ENCODE results near the gene FAAH. TPM values are rescaled to one million over a fixed set of nuclear protein-coding genes. Genes with fewer than 3 reads are reported as not detected.
A peak's percentile ranks its signal among the peaks of the same experiment; 100 is the strongest.

The FAAH gene
- total and polyA plus RNA-seq, 2 of the 13 experiments (the other 11 are each of a cell fraction or from before 2014, with no cell fraction given), result 5.4 to 11.0 TPM

DNA sequence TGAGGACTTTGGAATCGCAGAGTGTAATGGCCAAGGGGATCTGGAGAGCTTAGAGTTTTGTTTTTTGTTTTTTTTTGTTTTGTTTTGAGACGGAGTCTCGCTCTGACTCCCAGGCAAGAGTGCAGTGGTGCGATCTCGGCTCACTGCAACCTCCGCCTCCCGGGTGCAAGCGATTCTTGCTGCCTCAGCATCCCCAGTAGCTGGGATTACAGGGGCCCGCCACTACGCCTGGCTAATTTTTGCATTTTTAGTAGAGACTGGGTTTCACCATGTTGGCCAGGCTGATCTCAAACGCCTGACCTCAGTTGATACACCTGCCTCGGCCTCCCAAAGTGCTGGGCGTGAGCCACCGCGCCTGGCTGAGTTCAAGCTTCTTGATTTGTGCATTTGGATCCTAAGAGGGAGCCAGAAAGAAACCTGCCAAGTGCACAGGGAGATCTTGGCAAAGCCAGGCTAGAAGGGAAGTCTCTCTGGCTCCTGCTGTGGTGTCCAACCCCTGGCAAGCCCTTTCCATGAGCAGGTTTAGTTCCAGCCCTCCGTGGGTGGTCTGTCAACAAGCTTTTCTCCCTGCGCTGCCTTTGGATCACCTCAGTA is 852 bp downstream of the FAAH start:
- peaks cover 0 to 3% of the 10 kb centered on the region in 2 experiments; a peak in 2 of 5 replicates for H3K27me3 ChIP-seq (ENCODE audit: control insufficient read depth in 1 of 2, insufficient read depth in 2 of 2, low read length in 2 of 2)
- peak overlapping the region; percentile 64 for H3K9ac ChIP-seq (ENCODE audit: insufficient read depth, low read depth, low read length)
- POLR2A ChIA-PET, result interaction anchor here (1.4 kb wide), 1 partner anchor 7 kb away, joined by 3 read pairs; no protein-coding TSS in a partner anchor
- BruUV-seq (replicated peaks), result TSS peak; percentile 75
- H3K4me1 ChIP-seq (ENCODE audit: insufficient read depth, low read length), result peaks cover 29% of the 10 kb centered on the region
- TF ChIP-seq FOXA1 (IDR thresholded peaks at IDR 0.05) (no peak), FOXA1 (CRISPR knock-in tag; IDR thresholded peaks at IDR 0.05) (no peak), RNF2 (conservative IDR thresholded peaks at IDR 0.05; ENCODE audit: low read depth) (no peak), SP5 (CRISPR knock-in tag; IDR thresholded peaks at IDR 0.05; ENCODE audit: borderline replicate concordance, low read depth) (no peak), ZNF589 (CRISPR knock-in tag; conservative IDR thresholded peaks at IDR 0.05) (no peak), CSRNP2 (CRISPR knock-in tag; conservative IDR thresholded peaks at IDR 0.05; ENCODE audit: low read depth) (no peak), RFX3 (CRISPR knock-in tag; IDR thresholded peaks at IDR 0.05) (no peak), ZNF879 (CRISPR knock-in tag; IDR thresholded peaks at IDR 0.05) (no peak), EEA1 (CRISPR knock-in tag; IDR thresholded peaks at IDR 0.05; ENCODE audit: borderline replicate concordance) (no peak), ZNF329 (CRISPR knock-in tag; IDR thresholded peaks at IDR 0.05; ENCODE audit: low read depth) (no peak), KDM6A (CRISPR knock-in tag; IDR thresholded peaks at IDR 0.05; ENCODE audit: low read depth) (no peak), ZEB1 (IDR thresholded peaks at IDR 0.05; ENCODE audit: insufficient replicate concordance, low read depth) (peak; percentile 7), MAFG (CRISPR knock-in tag; IDR thresholded peaks at IDR 0.05) (0 out of 2 replicates have a peak, but pooled peaks have one; percentile 35), ATAD3A (CRISPR knock-in tag; IDR thresholded peaks at IDR 0.05) (no peak), NBN (conservative IDR thresholded peaks at IDR 0.05) (no peak), ZNF350 (CRISPR knock-in tag; IDR thresholded peaks at IDR 0.05; ENCODE audit: borderline replicate concordance, low read depth) (0 out of 2 replicates have a peak, but pooled peaks have one; percentile 13), MAFF (IDR thresholded peaks at IDR 0.05; ENCODE audit: low read depth, low read length) (0 out of 2 replicates have a peak, but pooled peaks have one; percentile 7), ZNF143 (CRISPR knock-in tag; IDR thresholded peaks at IDR 0.05) (no peak), ZFP82 (CRISPR knock-in tag; IDR thresholded peaks at IDR 0.05; ENCODE audit: borderline replicate concordance) (no peak)
- TF ChIP-seq, protein P1, sequence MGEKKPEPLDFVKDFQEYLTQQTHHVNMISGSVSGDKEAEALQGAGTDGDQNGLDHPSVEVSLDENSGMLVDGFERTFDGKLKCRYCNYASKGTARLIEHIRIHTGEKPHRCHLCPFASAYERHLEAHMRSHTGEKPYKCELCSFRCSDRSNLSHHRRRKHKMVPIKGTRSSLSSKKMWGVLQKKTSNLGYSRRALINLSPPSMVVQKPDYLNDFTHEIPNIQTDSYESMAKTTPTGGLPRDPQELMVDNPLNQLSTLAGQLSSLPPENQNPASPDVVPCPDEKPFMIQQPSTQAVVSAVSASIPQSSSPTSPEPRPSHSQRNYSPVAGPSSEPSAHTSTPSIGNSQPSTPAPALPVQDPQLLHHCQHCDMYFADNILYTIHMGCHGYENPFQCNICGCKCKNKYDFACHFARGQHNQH (CRISPR knock-in tag; IDR thresholded peaks at IDR 0.05), result no peak
- TF ChIP-seq, protein P2, sequence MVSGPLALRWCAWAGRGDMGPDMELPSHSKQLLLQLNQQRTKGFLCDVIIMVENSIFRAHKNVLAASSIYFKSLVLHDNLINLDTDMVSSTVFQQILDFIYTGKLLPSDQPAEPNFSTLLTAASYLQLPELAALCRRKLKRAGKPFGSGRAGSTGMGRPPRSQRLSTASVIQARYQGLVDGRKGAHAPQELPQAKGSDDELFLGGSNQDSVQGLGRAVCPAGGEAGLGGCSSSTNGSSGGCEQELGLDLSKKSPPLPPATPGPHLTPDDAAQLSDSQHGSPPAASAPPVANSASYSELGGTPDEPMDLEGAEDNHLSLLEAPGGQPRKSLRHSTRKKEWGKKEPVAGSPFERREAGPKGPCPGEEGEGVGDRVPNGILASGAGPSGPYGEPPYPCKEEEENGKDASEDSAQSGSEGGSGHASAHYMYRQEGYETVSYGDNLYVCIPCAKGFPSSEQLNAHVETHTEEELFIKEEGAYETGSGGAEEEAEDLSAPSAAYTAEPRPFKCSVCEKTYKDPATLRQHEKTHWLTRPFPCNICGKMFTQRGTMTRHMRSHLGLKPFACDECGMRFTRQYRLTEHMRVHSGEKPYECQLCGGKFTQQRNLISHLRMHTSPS (CRISPR knock-in tag; IDR thresholded peaks at IDR 0.05; ENCODE audit: low read depth), result no peak
- TF ChIP-seq, protein P3, sequence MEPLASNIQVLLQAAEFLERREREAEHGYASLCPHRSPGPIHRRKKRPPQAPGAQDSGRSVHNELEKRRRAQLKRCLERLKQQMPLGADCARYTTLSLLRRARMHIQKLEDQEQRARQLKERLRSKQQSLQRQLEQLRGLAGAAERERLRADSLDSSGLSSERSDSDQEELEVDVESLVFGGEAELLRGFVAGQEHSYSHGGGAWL (CRISPR knock-in tag; IDR thresholded peaks at IDR 0.05), result no peak
- DNase-seq (ENCODE audit: low spot score) (no peak), FAIRE-seq (no peak), ATAC-seq (no peak; the same call in 2 of the 3 replicates)
- 6% methylated on average over 16 of the region's 17 CpGs for WGBS (ENCODE audit: low lambda C conversion rate)
- no peaks in the 10 kb centered on the region for H3K9me3 ChIP-seq (ENCODE audit: low read length)
- no peaks in the 10 kb centered on the region for H4K20me1 ChIP-seq (ENCODE audit: insufficient read depth, low read length)
- H3K4me2 ChIP-seq (ENCODE audit: low read depth, low read length), result peak overlapping the region; percentile 92
- H3K4me3 ChIP-seq (replicated peaks in 1 of 3; ENCODE audit: insufficient read depth in 1 of 3, low read depth in 2 of 3, low read length in 3 of 3), result peak overlapping the region; percentile 44 to 74 (median 59); a peak in 5 of 6 replicates
- CTCF ChIA-PET (ENCODE audit: low intra/inter-chr PET ratio, low total read pairs), result no interaction called here
- H3K36me3 ChIP-seq (replicated peaks in 1 of 2; ENCODE audit: control insufficient read depth in 1 of 2, insufficient read depth in 2 of 2, low read length in 2 of 2), result no peaks in the 10 kb centered on the region
- intact Hi-C loops (cut with micrococcal nuclease; ENCODE audit: unreplicated experiment), result loop anchor here (1.0 kb wide), 1 partner anchor 7 kb away; no protein-coding TSS in a partner anchor
- peak overlapping the region; percentile 50 for H3K27ac ChIP-seq (ENCODE audit: extremely low read length, insufficient read depth, low read length)
- no peak overlapping the region for H2AFZ ChIP-seq (ENCODE audit: low read length)
- in situ Hi-C loops (cut with HindIII; ENCODE audit: extremely low pct_ligation_motif_present, low pct_unique_long_range_greater_than_20kb), result no loop called here
- H3K79me2 ChIP-seq (ENCODE audit: insufficient read depth, low read length), result no peaks in the 10 kb centered on the region
